Measurements from ENCODE around the gene PCNX2.
"Not testable (repeated sequence)": the region's sequence is repeated elsewhere in the genome, so short reads cannot be mapped to it uniquely, and the experiment has no call there.

PCNX2 gene

DNA sequence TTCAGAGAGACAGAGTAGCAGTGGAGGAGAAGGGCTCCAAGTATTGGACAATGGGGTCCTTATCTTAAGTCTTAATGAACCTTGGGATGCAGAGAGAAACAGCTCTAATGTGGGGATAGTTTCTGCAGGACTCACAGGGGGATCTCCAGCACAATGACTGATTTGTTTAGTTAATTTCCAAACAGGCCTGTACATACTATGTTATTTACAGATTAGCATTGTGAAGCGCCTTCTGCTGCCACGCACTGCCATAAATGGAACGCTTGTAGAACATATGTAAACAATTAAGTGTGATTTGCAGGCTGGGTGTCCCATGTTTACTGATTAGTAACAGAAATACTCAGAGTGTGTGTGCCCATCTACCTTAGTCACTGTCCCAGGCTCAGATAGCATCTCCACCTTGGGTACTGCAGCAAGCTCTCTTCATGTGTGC lies 289.0 kb downstream of the PCNX2 start:
- TF ChIP-seq, protein P1, sequence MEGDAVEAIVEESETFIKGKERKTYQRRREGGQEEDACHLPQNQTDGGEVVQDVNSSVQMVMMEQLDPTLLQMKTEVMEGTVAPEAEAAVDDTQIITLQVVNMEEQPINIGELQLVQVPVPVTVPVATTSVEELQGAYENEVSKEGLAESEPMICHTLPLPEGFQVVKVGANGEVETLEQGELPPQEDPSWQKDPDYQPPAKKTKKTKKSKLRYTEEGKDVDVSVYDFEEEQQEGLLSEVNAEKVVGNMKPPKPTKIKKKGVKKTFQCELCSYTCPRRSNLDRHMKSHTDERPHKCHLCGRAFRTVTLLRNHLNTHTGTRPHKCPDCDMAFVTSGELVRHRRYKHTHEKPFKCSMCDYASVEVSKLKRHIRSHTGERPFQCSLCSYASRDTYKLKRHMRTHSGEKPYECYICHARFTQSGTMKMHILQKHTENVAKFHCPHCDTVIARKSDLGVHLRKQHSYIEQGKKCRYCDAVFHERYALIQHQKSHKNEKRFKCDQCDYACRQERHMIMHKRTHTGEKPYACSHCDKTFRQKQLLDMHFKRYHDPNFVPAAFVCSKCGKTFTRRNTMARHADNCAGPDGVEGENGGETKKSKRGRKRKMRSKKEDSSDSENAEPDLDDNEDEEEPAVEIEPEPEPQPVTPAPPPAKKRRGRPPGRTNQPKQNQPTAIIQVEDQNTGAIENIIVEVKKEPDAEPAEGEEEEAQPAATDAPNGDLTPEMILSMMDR (IDR thresholded peaks at IDR 0.05; ENCODE audit: low read length, missing control alignments) = no peak
- H3K4me3 ChIP-seq (replicated peaks; ENCODE audit: low read depth, low read length) = no peak overlapping the region
- DNase-seq (ENCODE audit: low read depth) = no peak

- DNase-seq (ENCODE audit: low read depth) = no peak
- TF ChIP-seq, protein P1 (IDR thresholded peaks at IDR 0.05; ENCODE audit: low read length, missing control alignments) = no peak
- no peak overlapping the region for H3K4me3 ChIP-seq (replicated peaks; ENCODE audit: low read depth, low read length)
These were observed 289.4 kb downstream of the PCNX2 start for GRCh38 chr1:233006108-233006507.

DNA sequence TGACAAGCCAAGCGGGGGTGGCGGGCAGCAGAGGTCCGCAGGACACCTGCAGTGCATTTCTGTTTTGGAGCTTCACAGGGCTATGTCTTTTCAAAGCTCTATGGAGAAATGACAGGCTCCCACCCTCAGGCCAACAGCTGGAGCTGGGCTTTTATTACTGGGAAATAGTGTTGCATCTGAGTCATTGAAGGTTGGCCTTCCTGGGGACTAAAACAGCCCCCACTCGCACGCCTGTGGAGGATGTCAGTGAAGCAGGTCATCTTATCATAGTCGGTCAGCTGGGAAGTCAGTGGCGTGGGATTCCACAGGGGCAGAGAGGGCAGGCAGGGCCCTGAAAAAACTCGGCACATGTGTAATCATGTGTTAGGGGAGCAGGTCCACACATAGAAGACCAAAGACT lies 289.8 kb downstream of the PCNX2 start:
- H3K4me3 ChIP-seq (replicated peaks; ENCODE audit: low read depth, low read length) = no peak overlapping the region
- peak; percentile 32 for DNase-seq (ENCODE audit: low read depth)
- TF ChIP-seq, protein P1 (IDR thresholded peaks at IDR 0.05; ENCODE audit: low read length, missing control alignments) = no peak

GRCh38 chr1:233005156-233005555 lies 290.4 kb downstream of the PCNX2 start:
- no peak overlapping the region for H3K4me3 ChIP-seq (replicated peaks; ENCODE audit: low read depth, low read length)
- no peak for DNase-seq (ENCODE audit: low read depth)
- TF ChIP-seq, protein P1 (IDR thresholded peaks at IDR 0.05; ENCODE audit: low read length, missing control alignments) = no peak

DNA sequence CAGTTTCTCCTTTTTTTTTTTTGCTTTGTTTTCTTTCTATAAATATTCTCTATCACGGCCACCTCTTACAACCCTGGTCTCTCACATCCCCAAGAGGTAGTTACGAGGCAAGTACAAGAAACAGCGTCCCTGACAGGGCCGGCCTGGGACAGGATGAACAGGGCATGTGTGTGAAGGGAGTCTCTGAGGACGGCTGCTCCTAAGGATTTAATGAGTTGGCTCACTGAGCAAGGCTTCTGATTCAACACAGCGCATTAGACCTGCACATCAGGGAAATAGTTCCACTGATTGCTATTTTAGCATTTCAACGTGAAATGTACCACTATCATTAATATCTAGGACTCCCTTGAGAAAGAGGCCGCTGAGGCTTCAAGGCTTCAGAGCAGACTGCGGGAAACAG lies 291.1 kb downstream of the PCNX2 start:
- TF ChIP-seq, protein P1 (IDR thresholded peaks at IDR 0.05; ENCODE audit: low read length, missing control alignments) = no peak

DNA sequence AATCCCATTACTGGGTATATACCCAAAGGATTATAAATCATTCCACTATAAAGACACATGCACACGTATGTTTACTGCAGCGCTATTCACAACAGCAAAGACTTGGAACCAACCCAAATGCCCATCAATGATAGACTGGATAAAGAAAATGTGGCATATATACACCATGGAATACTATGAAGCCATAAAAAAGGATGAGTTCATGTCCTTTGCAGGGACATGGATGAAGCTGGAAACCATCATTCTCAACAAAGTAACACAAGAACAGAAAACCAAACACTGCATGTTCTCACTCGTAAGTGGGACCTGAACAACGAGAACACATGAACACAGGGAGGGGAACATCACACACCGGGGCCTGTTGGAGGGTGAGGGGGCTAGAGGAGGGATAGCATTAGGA lies 291.9 kb downstream of the PCNX2 start:
- DNase-seq (ENCODE audit: low read depth); H3K4me3 ChIP-seq (replicated peaks; ENCODE audit: low read depth, low read length): not testable (repeated sequence)

More for the DNA sequence above, 291.1 kb downstream of the PCNX2 start:
- H3K4me3 ChIP-seq (replicated peaks; ENCODE audit: low read depth, low read length) = no peak overlapping the region
- no peak for DNase-seq (ENCODE audit: low read depth)

DNA sequence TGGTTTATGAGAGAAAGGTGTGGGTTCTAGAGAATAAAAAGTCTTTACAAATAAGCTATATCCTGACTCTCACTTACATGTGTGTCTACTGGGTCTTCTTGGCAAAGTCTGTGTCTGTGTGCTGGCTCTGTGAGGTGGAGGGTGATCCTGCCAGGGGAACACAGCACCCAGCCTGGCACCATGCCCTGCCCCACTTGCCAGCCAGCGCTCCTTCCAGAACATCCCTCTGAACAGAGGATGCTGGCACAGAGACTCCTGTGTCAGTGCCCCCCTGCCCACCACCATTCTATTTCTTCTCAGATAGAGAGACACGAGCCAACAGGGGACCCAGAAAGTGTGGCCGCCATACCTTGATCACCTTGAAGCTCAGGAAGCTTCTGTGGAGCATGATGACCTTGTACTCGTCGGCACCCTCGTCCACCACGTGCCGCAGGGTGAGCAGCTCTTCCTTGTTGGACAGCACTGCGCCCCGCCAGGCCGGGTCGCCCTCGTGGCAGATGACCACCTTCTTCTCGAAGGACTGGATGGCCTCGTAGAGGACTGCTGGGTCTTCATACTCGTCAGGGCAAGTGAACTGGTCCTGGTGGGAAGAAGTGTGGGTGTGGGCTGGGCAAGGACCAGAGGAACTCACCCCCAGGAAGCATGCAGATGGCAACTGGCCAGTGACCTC lies 295.4 kb downstream of the PCNX2 start:
- no peak overlapping the region for H3K4me3 ChIP-seq (replicated peaks; ENCODE audit: low read depth, low read length)
- no peak for DNase-seq (ENCODE audit: low read depth)
- TF ChIP-seq, protein P1 (IDR thresholded peaks at IDR 0.05; ENCODE audit: low read length, missing control alignments) = no peak
